Measurements from ENCODE around the gene TRPC6.

- TF ChIP-seq, protein P1, sequence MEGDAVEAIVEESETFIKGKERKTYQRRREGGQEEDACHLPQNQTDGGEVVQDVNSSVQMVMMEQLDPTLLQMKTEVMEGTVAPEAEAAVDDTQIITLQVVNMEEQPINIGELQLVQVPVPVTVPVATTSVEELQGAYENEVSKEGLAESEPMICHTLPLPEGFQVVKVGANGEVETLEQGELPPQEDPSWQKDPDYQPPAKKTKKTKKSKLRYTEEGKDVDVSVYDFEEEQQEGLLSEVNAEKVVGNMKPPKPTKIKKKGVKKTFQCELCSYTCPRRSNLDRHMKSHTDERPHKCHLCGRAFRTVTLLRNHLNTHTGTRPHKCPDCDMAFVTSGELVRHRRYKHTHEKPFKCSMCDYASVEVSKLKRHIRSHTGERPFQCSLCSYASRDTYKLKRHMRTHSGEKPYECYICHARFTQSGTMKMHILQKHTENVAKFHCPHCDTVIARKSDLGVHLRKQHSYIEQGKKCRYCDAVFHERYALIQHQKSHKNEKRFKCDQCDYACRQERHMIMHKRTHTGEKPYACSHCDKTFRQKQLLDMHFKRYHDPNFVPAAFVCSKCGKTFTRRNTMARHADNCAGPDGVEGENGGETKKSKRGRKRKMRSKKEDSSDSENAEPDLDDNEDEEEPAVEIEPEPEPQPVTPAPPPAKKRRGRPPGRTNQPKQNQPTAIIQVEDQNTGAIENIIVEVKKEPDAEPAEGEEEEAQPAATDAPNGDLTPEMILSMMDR (conservative IDR thresholded peaks at IDR 0.05 in 1 of 2, IDR thresholded peaks at IDR 0.05 in 1 of 2; ENCODE audit: low read depth in 1 of 2, low read length in 2 of 2) = no peak
- no peak for TF ChIP-seq EZH2 (IDR thresholded peaks at IDR 0.05; ENCODE audit: low read length, missing control alignments)
Observed at GRCh38 chr11:101567071-101567470, 16.7 kb downstream of the TRPC6 start.
